GM12878 (cell line): Measurements from ENCODE around the gene GRIP2. TPM values are rescaled to one million over a fixed set of nuclear protein-coding genes. Genes with fewer than 3 reads are reported as not detected.

Experiments used
- ATAC-seq: fragments of 200-7000 bp; cut with Tn5 transposase; 3 replicates; pipeline ENCODE4 v1.9.1; 2020; ENCODE audit warnings: mild to moderate bottlenecking, moderate library complexity
- BruUV-seq: library from RNA; stranded (reverse); fragments of 400-500 nt; replicated peaks from 2 replicates; lab custom pipeline; 2021; lab: Mats Ljungman, UMichigan
- CTCF ChIA-PET: fragments of 300-600 bp; sonication (Branson Sonifier 250); formaldehyde crosslinking; extraction: SDS; loops from one replicate; lab custom pipeline; 2021; ENCODE audit warnings: inconsistent platforms; lab: Yijun Ruan, JAX
- POLR2A ChIA-PET: fragments of 350-600 bp; formaldehyde crosslinking; extraction: SDS; loops from one replicate; lab custom pipeline; 2021; ENCODE audit warnings: inconsistent platforms; lab: Charles Lee
- RAD21 ChIA-PET: fragments of 300-600 bp; sonication (Branson Sonifier 250); formaldehyde crosslinking; loops from one replicate; lab custom pipeline; 2023; ENCODE audit warnings: antibody characterized with exemption; ENCODE audit not compliant: unreplicated experiment; lab: Charles Lee
- SMC1A ChIA-PET: fragments of 300-600 bp; sonication (Branson Sonifier 250); formaldehyde crosslinking; loops from one replicate; lab custom pipeline; 2023; ENCODE audit not compliant: unreplicated experiment, uncharacterized antibody; lab: Charles Lee
- DNase-seq: peaks from one replicate; pipeline ENCODE4 v3.0.0-alpha.2; 2011; ENCODE audit warnings: low read depth, low spot score
- FAIRE-seq: peaks from 3 replicates; lab custom pipeline; 2011; peaks lifted over from hg19 to GRCh38; lab: Jason Lieb, UNC
- H2AFZ ChIP-seq: 2 replicates; pipeline ENCODE4 v1.6.0; 2011; ENCODE audit warnings: low read depth, low read length, control low read depth; ENCODE audit not compliant: control insufficient read depth
- H3K27ac ChIP-seq: 2 replicates; pipeline ENCODE4 v1.5.1; 2011; ENCODE audit warnings: control low read depth; ENCODE audit not compliant: control insufficient read depth, insufficient read depth
- H3K27me3 ChIP-seq, 2 experiments: replicated peaks in 1 of 2; 2 replicates each; pipeline versions ENCODE4 v1.6.0 to v1.6.1; 2011; ENCODE audit warnings: low read length in 1 of 2; ENCODE audit not compliant: control insufficient read depth in 2 of 2, insufficient read depth in 2 of 2
- H3K36me3 ChIP-seq, 2 experiments: 2 replicates each; pipeline ENCODE4 v1.5.1; 2011; ENCODE audit warnings: low read length in 1 of 2; ENCODE audit not compliant: control insufficient read depth in 2 of 2, insufficient read depth in 2 of 2
- H3K4me1 ChIP-seq: 2 replicates; pipeline ENCODE4 v1.6.1; 2011; ENCODE audit warnings: mild to moderate bottlenecking, low read length, moderate library complexity, mixed read lengths; ENCODE audit not compliant: control insufficient read depth, insufficient read depth
- H3K4me2 ChIP-seq: 2 replicates; pipeline ENCODE4 v1.6.0; 2011; ENCODE audit warnings: control low read depth; ENCODE audit not compliant: control insufficient read depth, insufficient read depth
- H3K4me3 ChIP-seq: fragments of 200-600 bp; sonication (generic); 2 replicates; pipeline ENCODE4 v1.5.1; 2016
- H3K79me2 ChIP-seq: 2 replicates; pipeline ENCODE4 v1.6.0; 2011; ENCODE audit warnings: low read length; ENCODE audit not compliant: control insufficient read depth, insufficient read depth
- H3K9ac ChIP-seq: 2 replicates; pipeline ENCODE4 v1.8.0; 2011; ENCODE audit warnings: low read length, control low read depth, mixed read lengths; ENCODE audit not compliant: control insufficient read depth, insufficient read depth
- H3K9me3 ChIP-seq: replicated peaks from 3 replicates; pipeline ENCODE4 v1.5.1; 2011; ENCODE audit warnings: mild to moderate bottlenecking, low read length; ENCODE audit not compliant: control insufficient read depth, insufficient read depth
- H4K20me1 ChIP-seq: 2 replicates; pipeline ENCODE4 v1.6.0; 2011; ENCODE audit not compliant: control insufficient read depth, insufficient read depth
- ESRRA ChIP-seq: IDR thresholded peaks from 2 replicates; pipeline ENCODE4 v1.6.1; 2012; ENCODE audit warnings: mild to moderate bottlenecking, low read length, improper control_type of control experiment
- EZH2 ChIP-seq: IDR thresholded peaks from 2 replicates; pipeline ENCODE4 v1.6.1; 2012; ENCODE audit warnings: low read depth, mild to moderate bottlenecking, control low read depth, inconsistent platforms, low read length, borderline replicate concordance; ENCODE audit not compliant: control insufficient read depth
- MEF2A ChIP-seq: IDR thresholded peaks from 2 replicates; pipeline ENCODE4 v1.6.1; 2011; ENCODE audit warnings: low read depth, mild to moderate bottlenecking, low read length, moderate library complexity; ENCODE audit not compliant: insufficient read depth
- MYC ChIP-seq: IDR thresholded peaks from 2 replicates; pipeline ENCODE4 v1.6.1; 2011; ENCODE audit warnings: mild to moderate bottlenecking, low read length, moderate library complexity, inconsistent platforms; ENCODE audit not compliant: insufficient read depth, insufficient replicate concordance, insufficient read length, severe bottlenecking
- NFYB ChIP-seq: IDR thresholded peaks from 2 replicates; pipeline ENCODE4 v1.6.1; 2011; ENCODE audit warnings: low read depth, mild to moderate bottlenecking, low read length, improper control_type of control experiment, moderate library complexity; ENCODE audit not compliant: insufficient read depth
- PKNOX1 ChIP-seq: fragments of 450-650 bp; IDR thresholded peaks from 2 replicates; pipeline ENCODE4 v1.6.1; 2016; ENCODE audit warnings: mild to moderate bottlenecking
- REST ChIP-seq: IDR thresholded peaks from 2 replicates; pipeline ENCODE4 v1.6.1; 2012; ENCODE audit warnings: mild to moderate bottlenecking, low read depth, low read length
- USF2 ChIP-seq: IDR thresholded peaks from 2 replicates; pipeline ENCODE4 v1.6.1; 2011; ENCODE audit warnings: low read depth, low read length, improper control_type of control experiment, borderline replicate concordance
- ZBTB4 ChIP-seq: fragments of 450-650 bp; formaldehyde crosslinking; IDR thresholded peaks from 2 replicates; pipeline ENCODE4 v1.4.0; 2022; ENCODE audit warnings: mild to moderate bottlenecking, moderate library complexity
- ZSCAN29 ChIP-seq: fragments of 450-650 bp; IDR thresholded peaks from 2 replicates; pipeline ENCODE4 v1.6.1; 2017; ENCODE audit warnings: mild to moderate bottlenecking, moderate library complexity
- WGBS: methylation state at CpG from one replicate; pipeline ENCODE4 v1.1.6; 2016; ENCODE audit warnings: low lambda C conversion rate; ENCODE audit not compliant: insufficient replicate concordance, insufficient coverage; ENCODE audit errors: missing lambda C conversion rate; 5-methylcytosine and 5-hydroxymethylcytosine counted together
- in situ Hi-C: fragments of 300-500 bp; cut with MboI; formaldehyde crosslinking; loops from 9 replicates; pipeline ENCODE4 v1.14.3; 2018; ENCODE audit warnings: mixed read lengths
- intact Hi-C: fragments of 100-400 bp; cut with micrococcal nuclease; formaldehyde crosslinking; loops from one replicate; pipeline ENCODE4 v1.14.2; 2022; ENCODE audit not compliant: unreplicated experiment
- polyA plus RNA-seq, 11 experiments: library from polyadenylated mRNA; depleted of rRNA in 4 of 11; unstranded in 6 of 11; stranded (reverse) in 5 of 11; fragments of >200 nt; fragmentation: Nextera tagmentation in 4 of 11; fragmentation: Illumina TruSeq in 1 of 11; extraction: Ambion mirVana in 4 of 11; extraction: Trizol in 1 of 11; gene quantifications; 1 replicate in 1 of 11; 2 replicates in 10 of 11; pipeline versions ENCODE4 v1.2.1 to v1.2.3, GENCODE V29; 2011 to 2016; ENCODE audit warnings: inconsistent platforms in 2 of 11, missing spikeins in 2 of 11, low read depth in 1 of 11
- total RNA-seq, 4 experiments: library from RNA; depleted of rRNA in 3 of 4; stranded (reverse); fragments of >200 nt in 3 of 4; fragmentation: Illumina TruSeq in 1 of 4; extraction: Trizol in 1 of 4; gene quantifications; 2 replicates each; pipeline versions ENCODE4 v1.2.1 to v1.2.3, GENCODE V29; 2013 to 2021

GRIP2 gene
- total and polyA plus RNA-seq, 10 of the 15 experiments (the other 5 are each of a cell fraction or from before 2014, with no cell fraction given) = not detected

- ATAC-seq (no peak), DNase-seq (no peak), FAIRE-seq (no peak)
- Histone ChIP-seq H2AFZ (no peak overlapping the region), H3K79me2 (no peaks in the 10 kb centered on the region), H3K9ac (no peak overlapping the region), H3K27ac (no peak overlapping the region), H3K4me3 (no peak overlapping the region), H3K4me2 (no peak overlapping the region), H3K9me3 (no peaks in the 10 kb centered on the region), H3K4me1 (no peaks in the 10 kb centered on the region), H3K27me3 (no peaks in the 10 kb centered on the region), H4K20me1 (no peaks in the 10 kb centered on the region), H3K36me3 (peaks cover 6 to 11% of the 10 kb centered on the region in 2 experiments; a peak in 3 of 4 replicates)
- intact Hi-C loops = no loop called here
- ChIA-PET RAD21 (interaction anchor here (1.4 to 2.5 kb wide), 2 partner anchors 184 to 260 kb away, joined by 4 to 11 read pairs; no protein-coding TSS in a partner anchor), SMC1A (interaction anchor here (1.3 to 2.6 kb wide), 6 partner anchors 33 to 263 kb away, joined by 3 to 18 read pairs (median 4); no protein-coding TSS in a partner anchor), POLR2A (no interaction called here), CTCF (interaction anchor here (0.7 to 3.1 kb wide), 10 partner anchors 7 to 567 kb away, joined by 3 to 17 read pairs (median 8); partner anchors contain the start of gene SLC6A6)
- 96% methylated on average over 23 of the region's 26 CpGs for WGBS
- in situ Hi-C loops = loop anchor here (5.0 kb wide), 2 partner anchors 201 to 566 kb away; no protein-coding TSS in a partner anchor
- BruUV-seq = no TSS peak
- TF ChIP-seq NFYB (no peak), EZH2 (no peak), MEF2A (no peak), USF2 (no peak), MYC (no peak), ESRRA (no peak), REST (no peak), ZBTB4 (CRISPR knock-in tag) (no peak), ZSCAN29 (no peak), PKNOX1 (no peak)
These were observed 76.6 kb downstream of the GRIP2 start for GRCh38 chr3:14463330-14464140.
